GM12878 (cell line): ENCODE measurements around the gene CDYL2. TPM values are rescaled to one million over a fixed set of nuclear protein-coding genes. Genes with fewer than 3 reads are reported as not detected.

Experiments
- ATAC-seq: fragments of 200-7000 bp; cut with Tn5 transposase; 3 replicates; pipeline ENCODE4 v1.9.1; 2020; ENCODE audit warnings: mild to moderate bottlenecking, moderate library complexity
- BruUV-seq: library from RNA; stranded (reverse); fragments of 400-500 nt; replicated peaks from 2 replicates; lab custom pipeline; 2021; lab: Mats Ljungman, UMichigan
- CTCF ChIA-PET: fragments of 300-600 bp; sonication (Branson Sonifier 250); formaldehyde crosslinking; extraction: SDS; loops from one replicate; lab custom pipeline; 2021; ENCODE audit warnings: inconsistent platforms; lab: Yijun Ruan, JAX
- POLR2A ChIA-PET: fragments of 350-600 bp; formaldehyde crosslinking; extraction: SDS; loops from one replicate; lab custom pipeline; 2021; ENCODE audit warnings: inconsistent platforms; lab: Charles Lee
- RAD21 ChIA-PET: fragments of 300-600 bp; sonication (Branson Sonifier 250); formaldehyde crosslinking; loops from one replicate; lab custom pipeline; 2023; ENCODE audit warnings: antibody characterized with exemption; ENCODE audit not compliant: unreplicated experiment; lab: Charles Lee
- SMC1A ChIA-PET: fragments of 300-600 bp; sonication (Branson Sonifier 250); formaldehyde crosslinking; loops from one replicate; lab custom pipeline; 2023; ENCODE audit not compliant: unreplicated experiment, uncharacterized antibody; lab: Charles Lee
- DNase-seq: peaks from one replicate; pipeline ENCODE4 v3.0.0-alpha.2; 2011; ENCODE audit warnings: low read depth, low spot score
- FAIRE-seq: peaks from 3 replicates; lab custom pipeline; 2011; peaks lifted over from hg19 to GRCh38; lab: Jason Lieb, UNC
- H2AFZ ChIP-seq: 2 replicates; pipeline ENCODE4 v1.6.0; 2011; ENCODE audit warnings: low read depth, low read length, control low read depth; ENCODE audit not compliant: control insufficient read depth
- H3K27ac ChIP-seq: 2 replicates; pipeline ENCODE4 v1.5.1; 2011; ENCODE audit warnings: control low read depth; ENCODE audit not compliant: control insufficient read depth, insufficient read depth
- H3K27me3 ChIP-seq, 2 experiments: replicated peaks in 1 of 2; 2 replicates each; pipeline versions ENCODE4 v1.6.0 to v1.6.1; 2011; ENCODE audit warnings: low read length in 1 of 2; ENCODE audit not compliant: control insufficient read depth in 2 of 2, insufficient read depth in 2 of 2
- H3K36me3 ChIP-seq, 2 experiments: 2 replicates each; pipeline ENCODE4 v1.5.1; 2011; ENCODE audit warnings: low read length in 1 of 2; ENCODE audit not compliant: control insufficient read depth in 2 of 2, insufficient read depth in 2 of 2
- H3K4me1 ChIP-seq: 2 replicates; pipeline ENCODE4 v1.6.1; 2011; ENCODE audit warnings: mild to moderate bottlenecking, low read length, moderate library complexity, mixed read lengths; ENCODE audit not compliant: control insufficient read depth, insufficient read depth
- H3K4me2 ChIP-seq: 2 replicates; pipeline ENCODE4 v1.6.0; 2011; ENCODE audit warnings: control low read depth; ENCODE audit not compliant: control insufficient read depth, insufficient read depth
- H3K4me3 ChIP-seq: fragments of 200-600 bp; sonication (generic); 2 replicates; pipeline ENCODE4 v1.5.1; 2016
- H3K79me2 ChIP-seq: 2 replicates; pipeline ENCODE4 v1.6.0; 2011; ENCODE audit warnings: low read length; ENCODE audit not compliant: control insufficient read depth, insufficient read depth
- H3K9ac ChIP-seq: 2 replicates; pipeline ENCODE4 v1.8.0; 2011; ENCODE audit warnings: low read length, control low read depth, mixed read lengths; ENCODE audit not compliant: control insufficient read depth, insufficient read depth
- H3K9me3 ChIP-seq: replicated peaks from 3 replicates; pipeline ENCODE4 v1.5.1; 2011; ENCODE audit warnings: mild to moderate bottlenecking, low read length; ENCODE audit not compliant: control insufficient read depth, insufficient read depth
- H4K20me1 ChIP-seq: 2 replicates; pipeline ENCODE4 v1.6.0; 2011; ENCODE audit not compliant: control insufficient read depth, insufficient read depth
- BHLHE40 ChIP-seq, 2 experiments: fragments of 450-650 bp in 1 of 2; IDR thresholded peaks; 2 replicates each; pipeline ENCODE4 v1.6.1; 2011 to 2017; ENCODE audit warnings: low read depth in 2 of 2, borderline replicate concordance in 1 of 2, improper control_type of control experiment in 1 of 2, low read length in 1 of 2, mild to moderate bottlenecking in 1 of 2
- CBX5 ChIP-seq: sonication (generic); IDR thresholded peaks from 2 replicates; pipeline ENCODE4 v1.6.1; 2016; ENCODE audit warnings: low read depth, moderate library complexity, mild to moderate bottlenecking, inconsistent platforms
- MTA2 ChIP-seq: fragments of 450-650 bp; IDR thresholded peaks from 2 replicates; pipeline ENCODE4 v1.6.1; 2016; ENCODE audit warnings: low read depth, mild to moderate bottlenecking, moderate library complexity
- NFYB ChIP-seq: IDR thresholded peaks from 2 replicates; pipeline ENCODE4 v1.6.1; 2011; ENCODE audit warnings: low read depth, mild to moderate bottlenecking, low read length, improper control_type of control experiment, moderate library complexity; ENCODE audit not compliant: insufficient read depth
- NR2C1 ChIP-seq: fragments of 450-650 bp; IDR thresholded peaks from 2 replicates; pipeline ENCODE4 v1.6.1; 2017; ENCODE audit warnings: antibody characterized with exemption, mild to moderate bottlenecking, moderate library complexity
- RCOR1 ChIP-seq: conservative IDR thresholded peaks from 2 replicates; pipeline ENCODE4 v1.6.1; 2012; ENCODE audit warnings: low read depth, low read length, improper control_type of control experiment
- RELA ChIP-seq: fragments of 450-650 bp; IDR thresholded peaks from 2 replicates; pipeline ENCODE4 v1.8.0; 2014; ENCODE audit warnings: borderline replicate concordance; ENCODE audit not compliant: partially characterized antibody
- SP1 ChIP-seq: IDR thresholded peaks from one replicate; pipeline ENCODE4 v1.6.1; 2011; ENCODE audit warnings: low read depth, low read length
- STAT3 ChIP-seq: IDR thresholded peaks from 2 replicates; pipeline ENCODE4 v1.6.1; 2011; ENCODE audit warnings: low read depth, low read length, improper control_type of control experiment
- TCF3 ChIP-seq: IDR thresholded peaks from 2 replicates; pipeline ENCODE4 v1.6.1; 2012; ENCODE audit warnings: low read depth, mild to moderate bottlenecking, low read length, borderline replicate concordance; ENCODE audit not compliant: insufficient read depth
- whole genome bisulfite sequencing: methylation state at CpG from one replicate; pipeline ENCODE4 v1.1.6; 2016; ENCODE audit warnings: low lambda C conversion rate; ENCODE audit not compliant: insufficient replicate concordance, insufficient coverage; ENCODE audit errors: missing lambda C conversion rate; 5-methylcytosine and 5-hydroxymethylcytosine counted together
- in situ Hi-C: fragments of 300-500 bp; cut with MboI; formaldehyde crosslinking; loops from 9 replicates; pipeline ENCODE4 v1.14.3; 2018; ENCODE audit warnings: mixed read lengths
- intact Hi-C: fragments of 100-400 bp; cut with micrococcal nuclease; formaldehyde crosslinking; loops from one replicate; pipeline ENCODE4 v1.14.2; 2022; ENCODE audit not compliant: unreplicated experiment
- polyA plus RNA-seq, 11 experiments: library from polyadenylated mRNA; depleted of rRNA in 4 of 11; unstranded in 6 of 11; stranded (reverse) in 5 of 11; fragments of >200 nt; fragmentation: Nextera tagmentation in 4 of 11; fragmentation: Illumina TruSeq in 1 of 11; extraction: Ambion mirVana in 4 of 11; extraction: Trizol in 1 of 11; gene quantifications; 1 replicate in 1 of 11; 2 replicates in 10 of 11; pipeline versions ENCODE4 v1.2.1 to v1.2.3, GENCODE V29; 2011 to 2016; ENCODE audit warnings: inconsistent platforms in 2 of 11, missing spikeins in 2 of 11, low read depth in 1 of 11
- total RNA-seq, 4 experiments: library from RNA; depleted of rRNA in 3 of 4; stranded (reverse); fragments of >200 nt in 3 of 4; fragmentation: Illumina TruSeq in 1 of 4; extraction: Trizol in 1 of 4; gene quantifications; 2 replicates each; pipeline versions ENCODE4 v1.2.1 to v1.2.3, GENCODE V29; 2013 to 2021
- TF ChIP-seq, protein P1 (sequence below): IDR thresholded peaks from 2 replicates; pipeline ENCODE4 v1.6.1; 2012; ENCODE audit warnings: mild to moderate bottlenecking, low read depth, low read length
- TF ChIP-seq, protein P2 (sequence below): IDR thresholded peaks from 2 replicates; pipeline ENCODE4 v1.6.1; 2011; ENCODE audit warnings: borderline replicate concordance, low read depth, mild to moderate bottlenecking, moderate library complexity, mixed read lengths, low read length; ENCODE audit not compliant: insufficient read depth; ENCODE audit errors: extremely low read length

The CDYL2 gene
- total and polyA plus RNA-seq, 10 of the 15 experiments (the other 5 are each of a cell fraction or from before 2014, with no cell fraction given), result 0.27 to 22.9 (median 3.9) TPM

DNA sequence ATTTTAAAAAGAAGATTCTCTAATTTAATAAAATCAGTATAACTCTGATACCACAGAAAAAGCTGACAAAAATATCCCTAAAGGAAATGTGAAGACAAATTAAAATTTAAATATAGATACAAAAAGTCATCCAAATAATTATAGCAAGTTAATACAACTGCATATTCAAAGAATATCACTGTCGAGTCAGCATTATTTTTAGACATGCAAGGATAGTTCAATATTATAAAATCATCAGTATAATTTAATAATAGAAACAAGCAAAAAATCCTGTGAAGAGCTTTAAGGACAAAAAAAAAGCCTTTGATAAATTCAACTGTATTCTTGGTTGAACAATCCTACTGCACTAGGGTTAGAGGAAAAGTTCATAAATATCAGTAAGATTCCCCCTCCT lies 21.0 kb upstream of the CDYL2 start:
- no peak for ATAC-seq

More for the DNA sequence above, 21.0 kb upstream of the CDYL2 start:
- ChIA-PET SMC1A (interaction anchor here (0.9 to 5.0 kb wide), 7 partner anchors 12 to 298 kb away, joined by 3 to 49 read pairs (median 4); no protein-coding TSS in a partner anchor), CTCF (interaction anchor here (0.7 to 5.0 kb wide), 19 partner anchors 8 to 435 kb away, joined by 3 to 65 read pairs (median 4); no protein-coding TSS in a partner anchor), RAD21 (interaction anchor here (0.6 to 5.1 kb wide), 2 partner anchors 299 to 672 kb away, joined by 3 to 39 read pairs; no protein-coding TSS in a partner anchor), POLR2A (no interaction called here)
- in situ Hi-C loops, result loop anchor here (25.0 kb wide), 1 partner anchor 288 kb away; the partner anchor contains the start of gene DYNLRB2
- FAIRE-seq, result no peak
- no TSS peak for BruUV-seq
- DNase-seq, result no peak
- Histone ChIP-seq H2AFZ (no peak overlapping the region), H3K9ac (no peak overlapping the region), H3K4me1 (no peaks in the 10 kb centered on the region), H3K4me3 (no peak overlapping the region), H3K27me3 (no peaks in the 10 kb centered on the region), H3K36me3 (no peaks in the 10 kb centered on the region), H3K4me2 (no peak overlapping the region), H3K79me2 (no peaks in the 10 kb centered on the region), H4K20me1 (no peaks in the 10 kb centered on the region), H3K27ac (no peak overlapping the region), H3K9me3 (no peaks in the 10 kb centered on the region)
- WGBS, result 92% methylated on average over 1 of the region's 1 CpG
- intact Hi-C loops, result no loop called here
- TF ChIP-seq SP1 (no peak), TCF3 (no peak), RELA (no peak), MTA2 (no peak), CBX5 (no peak), NFYB (no peak), NR2C1 (no peak), STAT3 (no peak), BHLHE40 (IDR thresholded peaks at IDR 0.05; ENCODE audit: borderline replicate concordance in 1 of 2, low read depth in 2 of 2, low read length in 1 of 2) (no peak), RCOR1 (no peak)
- TF ChIP-seq, protein P1, sequence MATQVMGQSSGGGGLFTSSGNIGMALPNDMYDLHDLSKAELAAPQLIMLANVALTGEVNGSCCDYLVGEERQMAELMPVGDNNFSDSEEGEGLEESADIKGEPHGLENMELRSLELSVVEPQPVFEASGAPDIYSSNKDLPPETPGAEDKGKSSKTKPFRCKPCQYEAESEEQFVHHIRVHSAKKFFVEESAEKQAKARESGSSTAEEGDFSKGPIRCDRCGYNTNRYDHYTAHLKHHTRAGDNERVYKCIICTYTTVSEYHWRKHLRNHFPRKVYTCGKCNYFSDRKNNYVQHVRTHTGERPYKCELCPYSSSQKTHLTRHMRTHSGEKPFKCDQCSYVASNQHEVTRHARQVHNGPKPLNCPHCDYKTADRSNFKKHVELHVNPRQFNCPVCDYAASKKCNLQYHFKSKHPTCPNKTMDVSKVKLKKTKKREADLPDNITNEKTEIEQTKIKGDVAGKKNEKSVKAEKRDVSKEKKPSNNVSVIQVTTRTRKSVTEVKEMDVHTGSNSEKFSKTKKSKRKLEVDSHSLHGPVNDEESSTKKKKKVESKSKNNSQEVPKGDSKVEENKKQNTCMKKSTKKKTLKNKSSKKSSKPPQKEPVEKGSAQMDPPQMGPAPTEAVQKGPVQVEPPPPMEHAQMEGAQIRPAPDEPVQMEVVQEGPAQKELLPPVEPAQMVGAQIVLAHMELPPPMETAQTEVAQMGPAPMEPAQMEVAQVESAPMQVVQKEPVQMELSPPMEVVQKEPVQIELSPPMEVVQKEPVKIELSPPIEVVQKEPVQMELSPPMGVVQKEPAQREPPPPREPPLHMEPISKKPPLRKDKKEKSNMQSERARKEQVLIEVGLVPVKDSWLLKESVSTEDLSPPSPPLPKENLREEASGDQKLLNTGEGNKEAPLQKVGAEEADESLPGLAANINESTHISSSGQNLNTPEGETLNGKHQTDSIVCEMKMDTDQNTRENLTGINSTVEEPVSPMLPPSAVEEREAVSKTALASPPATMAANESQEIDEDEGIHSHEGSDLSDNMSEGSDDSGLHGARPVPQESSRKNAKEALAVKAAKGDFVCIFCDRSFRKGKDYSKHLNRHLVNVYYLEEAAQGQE, result no peak
- TF ChIP-seq, protein P2, sequence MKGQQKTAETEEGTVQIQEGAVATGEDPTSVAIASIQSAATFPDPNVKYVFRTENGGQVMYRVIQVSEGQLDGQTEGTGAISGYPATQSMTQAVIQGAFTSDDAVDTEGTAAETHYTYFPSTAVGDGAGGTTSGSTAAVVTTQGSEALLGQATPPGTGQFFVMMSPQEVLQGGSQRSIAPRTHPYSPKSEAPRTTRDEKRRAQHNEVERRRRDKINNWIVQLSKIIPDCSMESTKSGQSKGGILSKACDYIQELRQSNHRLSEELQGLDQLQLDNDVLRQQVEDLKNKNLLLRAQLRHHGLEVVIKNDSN, result no peak
